Breast epithelium (tissue), 3 donors: Measurements from ENCODE around the gene AFF3.

ENCODE experiments used
- POLR2A ChIP-seq: fragments of 450-650 bp; IDR thresholded peaks from one replicate; pipeline ENCODE4 v1.6.1; 2016; ENCODE audit warnings: antibody characterized with exemption, mild to moderate bottlenecking, moderate library complexity
- POLR2AphosphoS5 ChIP-seq, 3 donors: sonication (generic); formaldehyde crosslinking; IDR thresholded peaks; one replicate each; pipeline ENCODE4 v1.6.1; 2017; ENCODE audit warnings: antibody characterized with exemption in 3 of 3
- TF ChIP-seq, protein P1 (sequence below), 3 donors: fragments of 450-650 bp; IDR thresholded peaks; one replicate each; pipeline ENCODE4 v1.5.1; 2016 to 2017; ENCODE audit warnings: antibody characterized with exemption in 3 of 3, mild to moderate bottlenecking in 3 of 3, moderate library complexity in 3 of 3

DNA sequence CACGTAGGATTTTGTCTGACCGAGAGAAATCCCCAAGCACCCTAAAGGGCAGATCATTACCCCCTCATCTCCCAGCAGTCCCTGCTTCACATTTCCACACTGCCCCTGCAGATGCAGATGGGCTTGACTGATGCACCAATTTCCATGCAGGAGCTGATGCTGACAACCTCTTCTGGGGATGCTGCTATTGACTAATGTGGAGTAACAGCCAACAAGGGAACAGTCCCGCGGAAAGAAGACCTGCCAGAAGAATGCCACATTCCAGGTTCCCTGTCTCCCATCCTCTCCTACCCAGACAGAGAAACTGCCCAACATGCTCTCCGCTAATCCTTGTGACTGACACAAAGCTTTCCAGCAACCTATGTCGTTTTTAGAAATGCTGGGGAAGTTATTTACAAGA is 91.7 kb downstream of the AFF3 start:
- TF ChIP-seq, protein P1, sequence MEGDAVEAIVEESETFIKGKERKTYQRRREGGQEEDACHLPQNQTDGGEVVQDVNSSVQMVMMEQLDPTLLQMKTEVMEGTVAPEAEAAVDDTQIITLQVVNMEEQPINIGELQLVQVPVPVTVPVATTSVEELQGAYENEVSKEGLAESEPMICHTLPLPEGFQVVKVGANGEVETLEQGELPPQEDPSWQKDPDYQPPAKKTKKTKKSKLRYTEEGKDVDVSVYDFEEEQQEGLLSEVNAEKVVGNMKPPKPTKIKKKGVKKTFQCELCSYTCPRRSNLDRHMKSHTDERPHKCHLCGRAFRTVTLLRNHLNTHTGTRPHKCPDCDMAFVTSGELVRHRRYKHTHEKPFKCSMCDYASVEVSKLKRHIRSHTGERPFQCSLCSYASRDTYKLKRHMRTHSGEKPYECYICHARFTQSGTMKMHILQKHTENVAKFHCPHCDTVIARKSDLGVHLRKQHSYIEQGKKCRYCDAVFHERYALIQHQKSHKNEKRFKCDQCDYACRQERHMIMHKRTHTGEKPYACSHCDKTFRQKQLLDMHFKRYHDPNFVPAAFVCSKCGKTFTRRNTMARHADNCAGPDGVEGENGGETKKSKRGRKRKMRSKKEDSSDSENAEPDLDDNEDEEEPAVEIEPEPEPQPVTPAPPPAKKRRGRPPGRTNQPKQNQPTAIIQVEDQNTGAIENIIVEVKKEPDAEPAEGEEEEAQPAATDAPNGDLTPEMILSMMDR (IDR thresholded peaks at IDR 0.05) = no peak
- TF ChIP-seq POLR2A (no peak), POLR2AphosphoS5 (IDR thresholded peaks at IDR 0.05) (no peak)
